CD4-positive, alpha-beta T cell treated with Interleukin-21 for 1 hour (primary cell): ENCODE results near the gene BATF2.
"Not testable (repeated sequence)": the region's sequence is repeated elsewhere in the genome, so short reads cannot be mapped to it uniquely, and the experiment has no call there.

Experiments used
- DNase-seq: peaks from one replicate; pipeline ENCODE4 v3.0.0-alpha.2; 2020

BATF2 gene

DNA sequence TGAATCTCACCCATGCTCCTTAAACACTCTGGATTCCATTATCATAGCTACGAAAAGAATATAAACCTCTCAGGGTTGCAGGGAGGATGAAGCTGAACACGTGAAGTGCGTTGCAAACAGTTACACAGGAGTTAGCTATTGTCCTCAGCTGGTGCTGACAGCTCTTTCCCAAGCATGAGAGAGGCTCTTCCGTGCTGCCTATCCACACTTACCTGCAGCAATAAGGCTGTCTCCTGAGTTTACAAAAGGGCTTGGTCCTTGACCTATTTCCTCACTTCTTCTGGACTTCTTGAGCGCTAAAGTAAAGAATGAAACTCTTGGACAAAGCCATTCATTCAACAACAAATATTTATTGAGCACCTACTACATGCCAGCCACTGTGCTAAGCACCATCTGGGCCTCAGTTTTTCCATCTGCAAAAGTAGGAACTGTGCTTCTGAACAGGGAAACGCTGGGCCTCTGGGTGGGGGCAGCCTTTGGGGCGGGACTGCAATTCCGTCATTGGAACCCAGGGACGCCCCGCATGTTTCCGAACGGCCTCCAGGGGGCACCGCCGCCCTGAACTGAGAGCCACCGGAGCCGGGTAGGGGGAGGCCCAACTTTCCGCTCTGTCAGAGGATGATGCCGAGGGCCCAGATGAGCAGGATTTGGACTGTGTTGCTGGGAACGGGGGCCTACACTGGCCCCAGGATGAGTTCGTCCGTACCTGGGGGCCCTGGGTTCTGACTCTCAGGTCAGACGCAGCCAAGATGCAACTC, 16.5 kb upstream of the BATF2 start:
- peak; percentile 92 for DNase-seq

DNA sequence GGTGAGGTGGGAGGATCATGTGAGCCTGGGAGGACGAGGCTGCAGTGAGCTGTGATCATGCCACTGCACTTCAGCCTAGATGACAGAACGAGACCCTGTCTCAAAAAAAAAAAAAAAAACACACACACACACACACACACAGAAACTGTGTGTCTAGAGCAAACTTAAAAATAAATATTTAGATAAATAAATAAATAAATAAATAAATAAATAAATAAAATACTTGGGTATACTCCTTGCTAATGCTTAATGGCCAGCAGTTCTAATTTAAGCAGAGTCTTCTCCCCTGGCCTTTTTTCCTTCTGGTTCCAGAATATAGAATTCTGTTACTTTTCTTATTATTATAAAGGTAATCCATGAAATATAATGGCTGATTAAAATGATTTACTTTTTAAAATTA, 12.1 kb upstream of the BATF2 start:
- no peak for DNase-seq

DNA sequence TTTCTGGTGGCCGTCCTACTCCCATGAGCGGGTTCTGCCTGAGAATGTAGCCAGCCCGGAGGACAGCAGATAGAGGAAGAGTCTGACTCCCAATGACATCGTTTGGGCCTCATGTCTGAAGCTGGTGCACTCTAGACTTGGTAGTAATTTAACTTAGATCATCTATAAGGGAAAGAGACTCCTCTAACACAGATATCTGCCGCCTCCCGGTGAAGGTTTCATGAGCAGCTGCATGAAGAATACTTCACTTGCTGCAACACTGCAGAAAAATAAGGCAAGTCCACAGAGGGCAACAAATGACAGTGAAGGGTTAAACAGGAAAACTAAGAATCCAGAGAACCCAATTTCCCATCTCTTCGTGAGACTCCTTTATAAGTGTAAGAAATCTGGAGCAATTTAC, 11.2 kb upstream of the BATF2 start:
- no peak for DNase-seq

DNA sequence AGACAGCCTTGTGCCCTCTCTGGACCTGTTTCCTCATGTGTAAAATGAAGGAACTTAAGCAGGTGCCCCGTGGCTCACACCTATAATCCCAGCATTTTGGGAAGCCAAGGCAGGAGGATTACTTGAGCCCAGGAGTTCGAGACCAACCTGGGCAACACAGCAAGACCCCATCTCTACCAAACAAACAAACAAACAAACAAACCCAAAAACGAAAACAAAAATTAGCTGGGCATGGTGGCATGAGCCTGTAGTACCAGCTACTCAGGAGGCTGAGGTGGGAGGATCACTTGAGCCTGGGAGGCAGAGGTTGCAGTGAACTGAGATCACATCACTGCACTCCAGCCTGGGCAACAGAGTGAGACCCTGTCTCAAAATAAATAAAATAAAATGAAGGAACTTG, 7.2 kb upstream of the BATF2 start:
- DNase-seq: not testable (repeated sequence)

DNA sequence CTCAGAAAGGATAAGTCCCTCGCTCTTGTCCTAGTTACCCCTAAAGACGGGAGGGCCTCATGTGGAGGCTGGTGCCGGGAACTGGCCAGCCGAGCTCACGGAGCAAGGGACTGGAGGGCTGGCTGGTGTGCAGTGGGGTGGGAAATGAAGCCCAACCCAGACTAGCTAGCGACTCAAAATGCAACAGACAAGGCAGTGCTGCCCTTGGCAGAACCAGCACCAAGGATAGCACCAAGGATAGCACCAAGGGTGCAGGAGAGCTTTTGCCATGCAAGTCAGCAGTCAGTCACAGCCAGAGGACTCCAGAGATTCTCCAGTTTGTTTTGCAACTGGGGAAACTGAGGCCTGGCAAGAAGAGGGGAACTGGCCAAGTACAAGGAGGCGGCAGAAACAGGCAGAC, 6.5 kb upstream of the BATF2 start:
- no peak for DNase-seq

DNA sequence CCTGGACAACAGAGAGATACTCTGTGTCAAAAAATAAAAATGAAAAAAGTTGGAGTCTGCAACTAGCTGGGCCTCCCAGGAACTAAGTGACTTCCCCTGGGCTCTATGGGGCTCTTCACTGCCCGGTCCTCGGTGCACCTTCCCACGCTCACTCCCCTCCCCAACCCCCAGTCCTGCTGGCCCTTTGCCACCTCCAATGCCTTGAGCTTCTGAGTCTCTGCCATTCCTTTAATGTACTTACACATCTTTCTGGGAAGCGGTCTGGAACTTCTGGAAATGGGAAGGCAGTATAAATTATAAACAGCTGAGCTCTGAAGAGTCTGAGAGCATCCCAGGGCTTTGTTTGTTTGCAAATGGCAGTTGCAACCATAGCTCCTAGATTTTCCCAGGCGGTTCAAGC, 5.9 kb upstream of the BATF2 start:
- no peak for DNase-seq

DNA sequence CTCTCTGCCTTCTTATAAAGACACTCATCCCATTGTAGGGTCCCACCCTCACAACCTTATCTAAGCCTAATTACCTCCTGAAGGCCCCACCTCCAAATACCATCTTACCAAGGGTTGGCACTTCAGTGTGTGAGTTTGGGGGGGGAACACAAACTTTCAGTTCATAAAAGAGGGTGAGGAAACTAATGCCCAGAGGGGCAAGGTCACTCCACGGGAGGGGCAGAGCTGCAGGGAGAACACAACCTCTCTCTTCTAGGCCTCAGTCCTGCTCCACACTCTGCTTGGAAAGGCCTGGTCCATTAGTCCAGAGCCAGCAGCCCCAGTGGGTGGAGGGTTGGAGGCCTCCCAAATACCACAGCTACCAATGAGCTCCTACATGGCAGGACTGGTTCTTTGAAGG, 2.7 kb upstream of the BATF2 start:
- no peak for DNase-seq

DNA sequence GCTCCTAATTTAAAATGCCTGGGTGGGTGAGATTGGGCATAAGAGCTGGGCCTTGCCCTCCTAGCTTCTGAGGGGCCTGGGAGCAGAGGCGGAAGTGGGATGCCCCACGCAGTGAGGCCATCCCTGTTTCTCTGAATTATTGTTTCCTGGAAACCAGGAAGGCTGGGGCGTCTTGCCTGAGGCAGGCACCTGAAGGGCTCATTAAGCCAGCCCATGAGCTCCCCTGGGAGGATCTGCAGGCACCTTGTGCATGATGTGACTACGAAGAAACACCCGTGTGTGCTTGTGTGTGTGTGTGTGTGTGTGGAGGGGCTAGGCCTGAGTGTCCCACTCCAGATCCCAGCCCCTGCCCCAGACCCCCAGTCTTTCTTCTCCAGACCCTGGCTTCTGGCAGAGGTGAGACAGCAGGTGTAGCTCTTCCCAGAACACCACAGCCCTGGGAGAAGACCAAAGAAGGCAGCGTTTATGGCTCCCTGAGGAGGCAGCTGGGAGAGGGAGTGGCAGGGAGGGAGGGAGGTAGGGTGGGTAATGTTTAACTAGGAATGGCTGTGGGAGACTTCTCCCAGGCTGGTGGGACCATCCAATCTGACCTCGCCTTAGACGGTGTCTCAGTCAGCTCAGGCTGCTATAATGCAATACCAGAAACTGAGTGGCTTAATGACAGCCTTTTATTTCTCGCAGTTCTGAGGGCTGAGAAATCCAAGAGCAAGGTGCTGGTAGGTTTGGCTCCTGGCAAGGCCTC, 2.1 kb upstream of the BATF2 start:
- no peak for DNase-seq

DNA sequence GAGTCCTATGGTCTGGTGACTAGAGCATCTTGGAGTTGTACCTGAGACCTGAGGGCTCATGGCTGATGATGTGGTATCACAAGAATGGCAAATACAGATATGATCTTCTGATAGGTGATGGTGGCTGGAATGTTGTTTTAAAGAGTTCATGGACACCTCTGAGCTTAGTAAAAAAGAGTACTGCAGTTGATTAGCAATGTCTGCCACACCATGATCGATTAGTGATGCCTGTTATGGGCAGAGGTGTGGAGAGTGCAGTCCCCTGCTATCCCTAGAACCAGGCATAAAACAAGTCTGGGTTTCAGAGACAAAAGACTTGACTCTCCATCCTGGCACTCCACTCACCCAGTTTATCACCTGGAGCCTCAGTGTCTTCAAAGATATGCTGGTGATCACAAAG, 1.4 kb upstream of the BATF2 start:
- DNase-seq: no peak

DNA sequence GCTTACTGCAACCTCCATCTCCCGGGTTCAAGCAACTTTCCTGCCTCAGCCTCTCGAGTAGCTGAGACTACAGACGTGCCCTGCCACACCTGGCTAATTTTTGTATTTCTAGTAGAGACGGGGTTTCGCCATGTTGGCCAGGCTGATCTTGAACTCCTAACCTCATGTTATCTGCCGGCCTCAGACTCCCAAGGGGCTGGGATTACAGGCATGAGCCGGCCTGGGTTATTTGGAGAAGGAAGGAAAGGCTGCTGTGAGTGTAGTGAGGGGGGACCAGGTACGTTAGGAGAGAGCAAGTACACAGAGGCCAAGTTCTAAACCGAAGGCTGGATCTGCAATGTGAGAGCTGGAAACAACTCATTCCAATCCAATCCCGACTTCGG, 453 bp downstream of the BATF2 start:
- no peak for DNase-seq

DNA sequence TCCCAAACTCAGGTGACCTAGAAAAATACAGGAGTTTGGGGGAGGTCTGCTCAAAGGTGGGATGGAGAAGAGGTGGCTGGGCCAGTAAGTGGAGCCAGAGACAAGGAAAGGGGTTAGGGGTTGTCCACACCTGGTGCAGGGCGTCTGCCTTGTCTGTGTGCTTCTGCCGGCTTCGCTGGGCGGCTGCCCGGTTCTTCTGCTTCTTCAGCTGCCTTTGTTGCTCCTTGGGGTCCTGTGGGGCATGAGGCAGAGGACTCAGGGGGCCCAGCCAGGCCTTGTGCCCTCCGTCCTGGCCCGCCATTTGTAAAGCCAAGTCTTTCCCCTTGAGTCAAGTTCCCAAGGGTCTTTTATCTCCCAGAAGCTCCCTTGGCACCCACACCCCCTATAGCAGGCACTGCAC, 2.5 kb downstream of the BATF2 start:
- no peak for DNase-seq

DNA sequence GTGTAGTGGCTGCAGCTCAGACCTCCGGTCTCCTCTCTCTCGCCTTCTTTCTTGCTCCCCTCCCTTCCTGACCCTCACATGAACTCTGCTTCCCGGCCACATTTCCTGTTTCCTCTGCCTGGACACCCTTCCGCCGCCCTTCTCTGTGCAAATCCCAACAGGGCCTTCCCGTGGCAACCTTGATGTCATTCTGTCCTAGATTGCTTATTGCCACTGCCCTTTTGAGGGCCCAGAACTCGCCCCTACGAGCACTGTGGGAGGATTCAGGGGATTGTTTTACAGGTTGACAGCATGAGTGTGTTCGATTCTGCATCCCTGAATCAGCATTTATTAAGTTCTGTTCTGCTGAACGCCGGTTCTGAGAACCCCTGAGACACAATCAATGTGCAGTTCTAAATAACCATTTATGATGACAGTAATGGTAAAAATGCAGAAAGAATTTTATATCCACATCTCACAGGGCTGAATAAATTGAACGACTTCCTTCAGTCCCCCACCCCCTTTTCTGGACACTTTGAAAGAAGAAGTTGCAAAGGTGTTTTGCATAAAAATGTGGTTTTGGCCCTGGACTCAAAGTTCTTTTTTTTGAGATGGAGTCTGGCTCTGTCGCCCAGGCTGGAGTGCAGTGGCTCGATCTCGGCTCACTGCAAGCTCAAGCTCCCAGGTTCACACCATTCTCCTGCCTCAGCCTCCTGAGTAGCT, 6.4 kb downstream of the BATF2 start:
- DNase-seq: no peak

DNA sequence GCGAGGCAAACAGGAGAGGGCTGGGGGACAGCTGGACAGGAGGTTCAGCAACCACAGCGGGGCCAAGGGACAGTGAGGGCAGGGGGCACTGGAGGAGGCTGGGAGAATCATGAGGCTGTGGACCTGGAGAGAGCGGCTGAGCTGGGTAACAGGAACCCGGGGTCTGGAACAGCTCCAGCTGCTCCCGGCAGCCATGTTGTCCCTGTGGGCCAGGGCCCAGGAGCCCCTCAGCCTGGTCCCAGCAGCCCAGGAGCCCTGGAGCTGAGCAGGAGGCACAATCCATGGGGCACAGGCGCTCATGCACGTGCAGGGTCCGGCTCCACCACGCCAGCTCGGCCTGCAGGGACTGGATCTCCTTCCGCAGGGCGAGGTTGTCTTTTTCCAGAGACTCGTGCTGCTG, 7.4 kb downstream of the BATF2 start:
- no peak for DNase-seq

DNA sequence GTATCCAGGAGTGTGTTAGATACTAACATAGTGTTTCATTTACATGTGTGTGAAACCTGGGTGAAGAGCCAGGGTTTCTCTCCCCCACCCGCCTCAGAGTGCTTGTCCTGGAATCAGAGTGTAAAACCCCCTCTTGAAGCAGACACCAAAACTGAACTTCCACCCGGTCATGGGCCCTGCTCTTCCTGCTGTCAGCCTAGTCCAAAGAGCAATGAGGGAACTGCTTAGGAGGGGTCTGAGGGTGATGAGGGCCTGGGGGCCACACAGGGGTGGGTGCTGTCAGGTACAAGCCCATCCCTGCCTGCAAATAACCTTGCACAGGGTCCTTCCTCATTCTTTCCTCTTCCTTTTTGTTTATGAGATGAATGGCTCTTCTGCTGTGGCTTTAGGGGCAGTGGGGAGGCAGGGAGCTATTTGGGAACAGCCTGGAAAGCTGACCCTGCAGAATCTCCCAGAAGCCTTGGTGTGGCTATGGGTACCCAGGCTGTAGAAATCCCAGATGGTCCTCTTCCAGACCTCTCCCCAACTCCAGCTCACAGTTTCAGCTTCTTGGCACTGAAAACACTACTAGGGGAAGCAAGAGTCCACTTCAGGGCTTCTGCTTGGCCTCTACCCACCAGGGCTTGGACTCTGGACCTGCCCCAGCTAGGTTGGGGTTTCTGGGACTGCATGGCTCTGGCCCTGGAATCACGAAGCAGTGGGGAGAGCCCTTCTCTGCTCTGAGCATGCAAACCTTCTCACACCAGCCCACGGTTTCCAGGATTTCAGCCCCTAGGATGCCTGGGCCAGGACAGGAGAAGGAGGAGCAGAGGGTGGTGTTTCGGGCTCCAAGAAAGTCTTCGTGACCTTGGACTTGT, 8.5 kb downstream of the BATF2 start:
- DNase-seq: no peak

DNA sequence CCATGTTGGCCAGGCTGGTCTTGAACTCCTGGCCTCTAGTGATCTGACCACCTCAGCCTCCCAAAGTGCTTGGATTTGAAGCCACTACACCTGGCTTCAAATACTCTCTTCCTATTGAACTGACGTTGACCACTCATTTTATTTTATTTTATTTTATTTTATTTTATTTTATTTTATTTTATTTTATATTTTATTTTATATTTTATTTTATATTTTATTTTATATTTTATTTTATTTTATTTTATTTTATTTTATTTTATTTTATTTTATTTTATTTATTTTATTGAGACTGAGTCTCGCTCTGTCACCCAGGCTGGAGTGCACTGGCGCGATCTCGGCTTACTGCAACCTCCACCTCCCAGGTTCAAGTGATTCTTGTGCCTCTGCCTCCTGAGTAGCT, 13.4 kb downstream of the BATF2 start:
- DNase-seq: not testable (repeated sequence)

DNA sequence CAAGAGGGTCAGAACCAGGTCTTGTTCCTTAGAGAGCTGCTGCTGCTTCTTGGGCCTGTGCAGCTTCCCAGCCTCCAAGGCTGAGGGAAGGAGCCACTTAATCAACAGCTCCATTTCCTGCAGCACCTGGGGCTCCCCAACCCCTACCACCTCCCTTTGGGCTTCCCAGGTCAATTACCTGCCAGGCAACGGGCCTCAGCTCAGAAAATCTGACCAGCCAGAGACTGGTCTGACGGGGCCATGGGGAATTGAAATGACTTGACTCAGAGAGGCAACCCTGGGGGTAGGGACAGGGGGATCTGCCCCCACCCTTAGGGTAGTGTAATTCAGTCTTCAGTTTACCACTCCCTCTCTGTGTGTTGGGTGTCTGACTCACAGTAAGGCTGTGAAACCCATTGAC, 20.1 kb downstream of the BATF2 start:
- DNase-seq: no peak

DNA sequence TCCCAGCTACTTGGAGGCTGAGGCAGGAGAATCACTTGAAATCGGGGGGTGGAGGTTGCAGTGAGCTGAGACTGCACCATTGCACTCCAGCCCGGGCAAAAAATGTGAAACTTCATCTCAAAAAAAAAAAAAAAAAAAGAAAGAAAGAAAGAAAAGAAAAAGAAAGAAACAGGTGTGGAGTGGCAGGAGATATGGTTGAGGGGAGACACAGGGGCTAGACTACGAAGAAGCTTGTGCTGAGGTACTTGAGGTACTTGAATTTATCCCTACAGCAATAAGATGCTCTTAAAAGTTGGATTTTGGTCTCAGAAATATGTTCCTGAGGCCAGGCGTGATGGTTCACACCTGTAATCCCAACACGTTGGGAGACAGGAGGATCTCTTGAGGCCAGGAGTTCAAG, 22.6 kb downstream of the BATF2 start:
- no peak for DNase-seq

DNA sequence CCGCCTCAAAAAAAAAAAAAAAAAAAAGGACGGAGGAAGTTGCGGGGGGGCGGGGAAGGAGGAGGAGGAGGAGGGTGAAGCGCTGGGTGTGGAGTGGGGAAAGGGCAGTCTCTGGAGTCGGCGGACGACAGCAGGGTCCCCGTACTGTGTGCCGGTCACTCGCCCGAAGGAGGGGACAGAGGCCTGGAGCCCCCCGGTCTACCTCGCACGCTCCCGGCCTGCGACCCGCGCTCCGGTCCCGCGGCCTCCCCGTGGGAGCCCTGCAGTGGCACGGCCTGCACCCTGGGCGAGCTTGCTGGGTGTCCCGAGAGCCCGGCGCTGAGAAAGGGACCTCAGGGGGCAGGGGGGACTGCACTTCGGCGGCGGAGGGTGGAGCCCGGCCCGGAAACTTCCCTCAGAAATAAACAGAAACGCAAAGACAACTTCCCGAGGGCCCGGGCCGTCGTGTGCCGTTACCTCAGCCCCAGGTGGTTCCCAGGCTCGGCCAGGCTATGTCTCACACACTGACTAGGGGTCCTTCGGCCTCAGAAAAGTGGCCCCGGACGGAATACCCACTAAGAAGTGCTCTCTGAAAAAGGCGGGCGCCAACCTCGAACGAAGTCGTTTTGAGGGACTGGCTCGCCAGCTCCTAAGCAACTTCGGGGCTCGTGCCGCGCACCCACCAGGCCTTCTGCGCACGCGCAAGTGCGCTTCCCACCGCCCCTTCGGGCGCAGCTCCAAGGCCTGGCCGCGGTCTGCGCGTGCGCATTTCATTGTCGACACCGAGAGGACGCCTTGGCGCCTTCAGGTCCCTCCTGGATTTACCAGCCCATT, 25.1 kb downstream of the BATF2 start, which contains the start of gene MAJIN:
Gene MAJIN, minus strand, starts transcription at position 688 of the 813 bp plus-strand sequence. CDS start 12,703 bp downstream, outside the sequence.
- DNase-seq: peak; percentile 91

DNA sequence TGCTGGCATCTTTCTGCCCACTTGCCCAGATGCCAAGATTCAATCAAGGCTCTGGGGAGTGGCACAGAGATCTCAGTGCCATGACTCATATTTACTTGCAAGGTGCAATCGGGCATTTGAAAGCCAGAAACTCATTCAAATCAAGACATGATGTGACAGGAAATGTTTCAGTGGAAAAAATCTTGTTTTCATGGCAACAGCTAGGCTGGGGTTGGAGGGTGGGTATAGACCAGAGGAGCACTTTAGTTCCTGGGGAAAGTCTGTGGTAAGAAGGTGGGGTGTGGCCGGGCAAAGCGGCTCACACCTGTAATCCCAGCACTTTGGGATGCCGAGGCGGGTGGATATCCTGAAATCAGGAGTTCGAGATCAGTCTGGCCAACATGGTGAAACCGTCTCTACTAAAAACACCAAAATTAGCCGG, 26.0 kb downstream of the BATF2 start:
- peak; percentile 17 for DNase-seq

DNA sequence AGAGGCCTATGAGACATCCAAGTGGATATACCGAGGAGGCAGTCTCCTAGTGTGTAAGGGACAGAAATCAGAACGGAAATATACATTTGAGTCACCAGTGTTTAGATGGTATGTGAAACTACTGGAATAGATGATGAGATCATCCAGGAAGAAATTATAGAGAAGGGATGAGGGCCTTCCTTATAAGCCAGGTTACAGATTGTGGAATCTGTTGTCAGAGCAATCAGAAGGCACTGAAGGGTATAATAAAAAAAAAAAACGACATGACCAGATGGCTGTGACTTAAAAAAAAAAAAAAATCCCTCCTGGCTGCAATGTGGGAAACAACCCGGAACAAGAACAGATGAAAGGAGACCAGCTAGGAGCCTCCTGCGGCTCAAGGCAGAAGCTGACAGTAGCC, 27.6 kb downstream of the BATF2 start:
- DNase-seq: no peak

DNA sequence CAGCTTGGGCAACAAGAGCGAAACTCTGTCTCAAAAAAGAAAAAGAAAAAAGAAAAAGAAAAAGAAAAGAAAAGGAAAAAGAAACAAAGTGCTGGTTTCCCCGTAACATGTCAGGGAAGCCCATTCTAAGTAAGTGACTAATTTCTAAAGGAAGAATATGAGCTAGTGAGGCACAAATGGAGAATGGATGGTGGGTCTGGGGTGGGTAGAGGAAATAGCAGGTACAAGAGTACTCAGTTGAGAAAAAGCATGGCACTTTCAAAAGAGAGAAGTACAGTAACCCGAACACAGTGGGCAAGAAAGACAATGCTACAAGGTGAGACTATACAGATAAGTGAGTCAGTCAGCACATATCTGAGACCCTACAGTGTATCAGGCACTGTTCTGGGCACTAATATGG, 29.4 kb downstream of the BATF2 start:
- no peak for DNase-seq

DNA sequence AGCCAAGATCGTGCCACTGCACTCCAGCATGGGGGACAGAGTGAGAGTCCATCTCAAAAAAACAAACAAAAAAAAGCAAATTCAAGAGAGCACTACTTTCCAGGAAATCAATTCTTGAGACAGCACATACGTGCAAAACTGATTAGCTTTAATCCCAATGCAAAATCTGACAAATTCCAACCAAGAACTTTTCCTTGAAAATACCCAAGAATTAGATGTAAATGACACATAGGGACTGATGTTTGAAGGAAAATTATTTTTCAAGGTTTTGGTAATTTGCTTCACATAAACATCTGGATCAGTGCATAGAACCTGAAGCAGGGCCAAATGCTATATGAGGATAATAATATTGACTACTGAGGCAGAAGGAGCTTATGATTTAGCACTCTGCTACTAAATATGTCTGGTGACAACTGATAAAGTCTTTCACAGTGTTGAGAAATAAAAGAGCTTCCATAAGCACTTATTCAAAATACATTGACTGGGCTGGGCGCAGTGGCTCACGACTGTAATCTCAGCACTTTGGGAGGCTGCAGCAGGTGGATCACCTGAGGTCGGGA, 33.6 kb downstream of the BATF2 start:
- no peak for DNase-seq
